Activated naive CD4-positive, alpha-beta T cell (primary cell): ENCODE measurements around the gene SUMO4.

ENCODE experiments used
- DNase-seq, 4 experiments: peaks; one replicate each; lab custom pipeline; 2025; lab: John Stamatoyannopoulos, UW

SUMO4 gene

DNA sequence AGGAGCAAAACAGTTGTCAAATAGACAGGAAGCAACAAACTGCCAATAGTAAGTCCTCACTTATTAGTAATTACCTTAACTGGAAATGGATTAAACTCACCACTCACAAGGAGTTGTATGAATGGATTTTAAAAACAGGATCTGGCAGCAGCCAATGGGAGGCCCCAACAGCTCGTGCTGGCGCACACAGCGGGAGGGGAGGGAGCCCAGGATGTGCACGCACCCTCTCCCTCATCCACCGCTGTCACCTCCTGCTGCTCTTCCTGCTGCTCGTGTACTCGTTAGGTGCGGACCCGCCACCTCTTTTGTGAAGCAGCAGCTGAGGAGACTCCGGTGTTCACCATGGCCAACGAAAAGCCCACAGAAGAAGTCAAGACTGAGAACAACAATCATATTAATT is at the start of gene SUMO4:
Gene SUMO4 (plus strand): TSS at position 213 of the 400 bp plus-strand sequence. CDS start 130 bp downstream, at position 343.
- no peak for DNase-seq

DNA sequence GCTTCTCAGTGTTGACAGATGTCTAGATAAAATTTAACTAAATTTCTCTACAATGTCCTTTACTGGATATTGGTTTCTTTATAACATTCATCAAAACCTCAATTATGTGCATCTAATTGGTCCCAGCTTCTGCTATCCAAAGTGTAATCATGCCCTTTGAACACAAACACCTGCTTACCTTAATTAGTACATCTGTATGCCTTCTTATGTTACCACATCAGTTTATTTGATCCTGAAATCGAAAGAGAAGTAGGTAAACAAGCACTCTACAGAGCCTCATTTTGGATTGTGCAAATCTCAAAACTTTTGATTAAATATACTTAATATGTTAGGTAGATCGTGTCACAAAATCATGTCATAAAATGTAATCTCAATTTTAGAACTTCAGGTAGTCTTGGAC is 46.1 kb upstream of the SUMO4 start:
- DNase-seq, result no peak

DNA sequence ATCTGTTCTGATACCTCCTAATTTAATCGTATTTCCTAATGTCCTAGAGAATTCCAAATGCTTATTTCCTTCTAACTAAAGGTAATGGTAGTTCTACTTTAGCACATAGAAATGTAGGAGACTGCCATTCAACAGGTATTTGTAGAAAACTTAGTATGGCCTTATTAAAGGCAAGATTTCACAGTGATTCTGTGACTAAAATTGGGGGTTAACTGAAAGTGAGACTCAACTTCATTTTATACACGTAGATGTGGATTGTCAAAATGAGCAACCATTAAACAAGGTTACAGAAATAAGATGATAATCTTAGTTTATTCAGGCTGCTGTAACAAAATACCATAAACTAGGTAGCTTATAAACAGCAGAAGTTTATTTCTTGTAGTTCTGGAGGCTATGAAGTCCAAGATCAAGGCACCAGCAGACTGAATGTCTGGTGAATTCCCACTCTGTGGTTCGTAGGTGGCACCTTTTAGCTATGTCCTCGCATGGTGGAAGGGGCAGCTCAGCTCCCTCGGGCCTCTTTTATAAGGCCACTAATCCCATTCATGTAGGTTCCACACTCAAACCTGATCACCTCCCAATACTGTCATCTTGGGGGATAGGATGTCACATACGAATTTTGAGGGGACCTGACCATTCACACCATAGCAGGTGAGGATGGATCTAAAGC is 43.8 kb upstream of the SUMO4 start:
- DNase-seq, result no peak

DNA sequence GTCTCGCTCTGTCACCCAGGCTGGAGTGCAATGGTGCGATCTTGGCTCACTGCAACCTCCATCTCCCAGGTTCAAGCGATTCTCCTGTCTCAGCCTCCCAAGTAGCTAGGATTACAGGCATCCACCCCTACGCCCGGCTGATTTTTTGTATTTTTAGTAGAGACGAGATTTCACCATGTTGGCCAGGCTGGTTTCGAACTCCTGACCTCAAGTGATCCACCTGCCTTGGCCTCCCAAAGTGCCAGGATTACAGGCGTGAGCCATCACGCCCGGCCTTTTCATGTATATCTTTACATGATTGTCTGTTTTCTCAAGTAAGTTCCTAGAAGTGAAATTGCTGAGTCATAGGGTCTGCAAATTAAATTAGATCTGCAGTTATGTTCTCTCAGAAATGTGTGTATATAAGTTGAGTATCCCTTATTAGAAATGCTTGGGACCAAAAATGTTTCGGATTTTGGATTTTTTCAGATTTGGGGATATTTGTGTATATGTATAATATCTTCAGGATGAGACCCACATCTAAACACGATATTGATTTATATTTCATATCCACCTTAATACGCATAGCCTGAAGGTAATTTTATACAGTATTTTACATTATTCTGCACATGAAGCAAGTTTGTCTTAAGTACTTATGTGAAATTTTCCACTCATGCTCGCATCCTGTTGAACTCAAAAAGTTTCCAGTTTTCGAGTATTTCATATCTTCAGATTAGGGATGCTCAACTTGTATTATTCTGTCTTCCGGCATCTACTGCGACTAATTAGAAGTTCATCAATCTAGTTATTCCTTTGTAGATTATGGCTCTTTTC is 42.1 kb upstream of the SUMO4 start:
- DNase-seq, result no peak

DNA sequence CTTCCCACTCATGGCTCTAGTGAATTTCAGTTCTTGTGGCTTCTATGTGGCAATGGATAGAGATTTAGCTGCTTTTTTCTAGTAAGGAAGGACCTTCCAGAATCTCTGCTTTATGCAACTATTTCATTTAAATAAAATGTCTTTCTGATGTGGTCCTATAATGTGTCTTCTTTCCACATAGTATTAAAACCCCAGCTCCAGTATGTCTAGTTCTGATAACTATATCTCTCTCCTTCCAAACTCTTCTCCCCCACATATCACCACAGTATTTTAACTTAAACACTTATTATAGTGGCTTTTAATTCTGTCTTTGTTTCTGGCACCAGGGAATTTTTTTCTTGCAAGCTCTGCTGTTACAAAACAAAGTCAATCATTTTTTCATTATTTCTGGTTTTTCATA is 40.6 kb upstream of the SUMO4 start:
- no peak for DNase-seq

DNA sequence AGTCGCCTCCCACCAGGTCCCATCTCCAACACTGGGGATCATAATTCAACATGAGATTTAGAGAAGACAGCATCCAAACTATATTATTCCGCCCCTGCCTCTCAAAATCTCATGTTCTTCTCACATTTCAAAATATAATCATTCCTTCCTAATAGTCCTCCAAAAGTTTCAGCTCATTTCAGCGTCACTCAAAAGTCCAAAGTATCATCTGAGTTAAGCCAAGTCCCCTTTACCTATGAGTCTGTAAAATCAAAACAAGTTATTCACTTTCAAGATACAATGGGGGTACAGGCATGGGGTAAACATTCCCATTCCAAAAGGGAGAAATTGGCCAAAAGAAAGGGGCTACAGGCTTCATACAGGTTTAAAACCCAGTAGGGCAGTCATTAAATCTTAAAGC is 39.5 kb upstream of the SUMO4 start:
- no peak for DNase-seq

DNA sequence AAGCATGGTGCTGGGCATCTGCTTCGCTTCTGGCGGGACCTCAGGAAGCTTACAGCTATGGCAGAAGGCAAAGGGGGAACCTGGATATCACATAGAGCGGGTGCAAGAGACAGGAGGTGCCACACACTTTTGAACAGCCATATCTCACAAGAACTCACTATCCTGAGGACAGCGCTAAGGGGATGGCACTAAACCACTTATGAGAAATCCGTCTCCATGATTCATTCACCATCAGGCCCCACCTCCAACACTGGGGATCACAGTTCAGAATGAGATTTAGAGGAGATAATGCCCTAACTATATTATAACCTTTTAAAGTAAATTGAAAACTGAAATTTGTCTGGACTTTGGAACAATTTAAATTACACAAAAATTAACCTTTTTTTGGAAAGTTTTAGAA is 37.8 kb upstream of the SUMO4 start:
- DNase-seq, result no peak

DNA sequence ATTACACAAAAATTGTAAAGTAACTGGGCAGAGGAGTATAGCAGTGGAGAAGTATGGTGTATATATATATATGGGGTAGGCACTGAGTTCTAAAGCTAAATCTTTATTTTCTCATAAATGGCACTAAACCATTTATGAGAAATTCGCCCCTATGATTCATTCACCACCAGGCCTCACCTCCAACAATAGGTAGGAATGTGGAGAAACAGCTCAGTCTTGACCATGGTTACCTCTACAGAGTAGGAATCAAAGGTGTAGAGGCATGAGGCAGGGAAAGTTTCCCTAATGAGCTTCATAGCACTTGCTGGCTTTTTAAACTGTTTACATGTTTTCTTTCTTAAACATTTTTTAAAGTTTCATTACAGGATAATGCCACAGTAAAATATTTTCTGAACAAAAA is 36.9 kb upstream of the SUMO4 start:
- DNase-seq, result no peak

DNA sequence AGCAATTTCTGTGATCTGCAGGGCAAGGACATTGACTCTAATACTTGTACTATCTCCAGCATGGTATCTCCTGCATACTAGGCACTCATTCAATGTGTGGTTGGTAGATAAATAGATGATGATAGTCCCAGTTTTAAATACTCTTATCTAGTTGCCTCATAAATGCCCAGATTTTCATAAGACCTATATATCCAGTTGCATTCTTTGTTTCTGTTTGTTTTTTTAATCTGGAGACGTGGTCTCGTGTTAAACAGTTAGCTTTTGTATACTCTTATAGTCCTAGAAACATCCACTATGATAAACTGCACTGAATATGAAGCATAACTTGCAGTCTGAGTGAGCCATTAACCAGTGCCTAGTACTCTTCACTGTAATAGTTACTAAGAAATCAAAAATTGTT is 35.5 kb upstream of the SUMO4 start:
- no peak for DNase-seq

DNA sequence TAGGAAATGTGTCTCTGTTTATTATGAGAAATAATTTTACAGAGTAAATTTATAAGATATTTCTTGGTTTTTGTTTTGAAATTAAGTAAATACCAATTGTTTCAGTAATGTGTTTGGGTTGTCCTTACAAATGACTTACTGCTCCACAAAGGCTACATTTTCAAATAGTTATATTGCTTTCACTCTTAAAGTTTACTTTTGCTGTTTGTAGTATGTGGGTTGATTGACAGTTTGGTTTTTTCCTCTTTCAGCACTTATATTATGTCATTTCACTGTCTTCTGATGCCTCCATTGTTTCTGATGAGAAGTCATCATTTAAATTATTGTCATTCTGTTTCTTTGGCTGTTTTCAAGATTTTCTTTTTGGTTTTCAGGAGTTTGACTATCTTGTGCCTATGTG is 34.9 kb upstream of the SUMO4 start:
- DNase-seq, result no peak

DNA sequence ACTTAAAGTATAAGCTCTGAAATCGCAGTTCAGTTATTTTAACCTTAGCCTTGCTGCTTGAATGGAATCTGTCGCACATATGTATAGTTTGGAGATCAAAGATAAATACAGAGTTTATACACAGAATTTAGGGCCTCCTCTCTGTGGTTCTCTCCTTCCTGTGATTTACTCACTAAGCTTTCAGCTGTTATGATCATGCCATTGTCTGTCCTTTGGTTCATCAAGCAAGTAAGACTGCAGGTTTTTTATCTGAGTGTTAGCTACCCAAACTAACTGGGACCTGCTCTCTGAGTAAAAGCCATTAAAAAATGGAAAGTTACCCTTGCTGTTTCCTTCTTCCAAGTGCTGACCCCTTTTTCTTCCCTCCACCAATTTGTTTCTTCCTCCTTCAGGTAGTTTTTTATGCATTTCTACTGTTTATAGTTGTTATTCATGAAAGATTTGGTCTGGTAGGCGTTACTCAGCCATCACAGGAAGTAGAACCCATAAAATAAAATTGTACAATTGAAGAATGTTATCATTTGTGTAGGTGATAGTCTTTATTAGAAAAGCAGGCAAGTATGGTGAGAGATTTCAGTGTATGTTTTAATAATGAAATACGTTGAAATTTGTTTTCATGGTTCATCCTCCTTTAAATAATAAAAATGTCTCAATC is 33.7 kb upstream of the SUMO4 start:
- no peak for DNase-seq

DNA sequence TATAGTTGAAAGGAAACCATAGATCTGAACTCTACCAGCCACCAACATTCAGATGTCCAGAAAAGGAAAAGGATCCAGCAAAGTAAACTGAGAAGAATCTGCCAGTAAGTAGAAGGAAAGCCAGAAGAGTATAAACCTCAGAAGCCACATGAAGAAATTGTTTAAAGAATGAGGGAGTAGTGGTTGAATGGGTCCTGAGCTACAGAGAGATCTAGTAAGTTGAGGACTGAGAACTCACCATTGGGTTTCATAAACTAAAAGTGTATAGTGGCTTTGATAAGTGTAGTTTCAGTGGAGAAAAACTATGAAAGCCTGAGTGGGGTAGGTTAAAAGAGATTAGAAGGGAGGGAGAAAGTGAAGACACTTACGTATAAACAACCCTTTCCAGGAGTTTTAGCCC is 32.0 kb upstream of the SUMO4 start:
- no peak for DNase-seq

DNA sequence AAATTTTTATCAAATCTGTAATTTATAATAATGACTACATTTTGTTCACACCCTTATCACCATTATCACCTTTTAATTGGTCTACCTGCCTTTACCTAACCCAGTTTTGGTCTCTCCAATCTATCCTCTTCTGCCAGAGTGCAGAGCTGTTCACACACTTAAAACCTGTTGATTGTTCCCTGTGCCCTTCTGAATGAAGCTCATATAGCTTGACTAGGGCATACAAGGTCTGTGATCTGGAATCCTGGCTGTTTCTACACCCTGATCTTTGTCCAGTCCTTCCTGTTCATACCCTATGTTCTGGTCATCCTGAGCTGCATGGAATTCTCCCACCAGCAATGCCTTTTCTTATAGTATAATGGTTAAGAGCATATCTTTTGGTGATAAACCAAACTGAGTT is 28.9 kb upstream of the SUMO4 start:
- no peak for DNase-seq

DNA sequence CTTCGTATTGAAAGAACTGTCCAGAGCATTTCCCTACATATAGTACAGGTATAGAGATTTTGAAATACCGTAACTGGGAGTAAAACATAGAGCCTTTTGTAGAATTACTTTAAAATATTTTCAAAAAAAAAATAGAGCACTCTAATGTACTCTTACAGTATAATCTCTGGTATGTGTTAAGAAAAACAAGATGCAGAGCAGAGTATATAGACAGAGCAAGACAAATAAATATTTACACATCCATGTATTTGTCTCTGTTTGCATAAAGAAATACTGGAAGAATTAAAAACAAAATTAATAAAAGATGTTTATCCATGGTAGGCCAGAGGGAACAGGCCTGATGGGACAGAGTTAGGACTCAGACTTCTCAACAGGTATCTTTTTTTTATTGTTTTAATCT is 28.0 kb upstream of the SUMO4 start:
- DNase-seq, result no peak

DNA sequence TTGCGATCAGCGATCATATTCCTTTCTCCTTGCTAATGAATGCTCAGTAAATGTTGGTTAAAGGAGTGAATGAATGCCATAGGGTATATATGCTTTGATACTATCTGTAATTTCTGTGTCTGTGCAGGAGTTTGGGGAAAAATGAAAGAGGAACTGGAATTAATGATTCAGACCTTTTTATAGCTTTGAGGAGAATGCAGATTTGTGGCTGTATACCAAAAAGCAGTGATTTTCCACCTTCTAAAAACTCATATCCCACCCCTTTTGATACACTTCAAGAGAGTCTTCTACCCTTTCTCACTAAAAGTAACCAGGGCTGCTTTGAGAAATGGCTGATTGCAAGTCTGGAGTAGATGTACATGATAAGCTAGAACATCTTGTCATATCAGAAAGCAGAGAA is 26.6 kb upstream of the SUMO4 start:
- no peak for DNase-seq

DNA sequence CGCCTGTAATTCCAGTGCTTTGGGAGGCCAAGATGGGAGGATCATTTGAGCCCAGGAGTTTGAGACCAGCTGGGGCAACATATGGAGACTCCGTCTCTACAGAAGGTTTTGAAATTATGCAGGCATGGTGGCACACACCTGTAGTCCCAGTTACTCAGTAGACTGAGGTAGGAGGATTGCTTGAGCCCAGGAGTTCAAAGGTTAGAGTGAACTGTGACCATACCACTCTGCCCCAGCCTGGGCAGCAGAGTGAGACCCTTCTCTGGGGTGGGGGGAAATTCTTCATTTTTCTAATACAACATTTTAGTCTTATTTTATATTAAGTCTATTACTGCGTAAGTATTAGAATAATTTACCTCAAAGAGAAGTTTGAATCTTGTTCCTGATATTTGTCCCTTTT is 20.1 kb upstream of the SUMO4 start:
- no peak for DNase-seq

DNA sequence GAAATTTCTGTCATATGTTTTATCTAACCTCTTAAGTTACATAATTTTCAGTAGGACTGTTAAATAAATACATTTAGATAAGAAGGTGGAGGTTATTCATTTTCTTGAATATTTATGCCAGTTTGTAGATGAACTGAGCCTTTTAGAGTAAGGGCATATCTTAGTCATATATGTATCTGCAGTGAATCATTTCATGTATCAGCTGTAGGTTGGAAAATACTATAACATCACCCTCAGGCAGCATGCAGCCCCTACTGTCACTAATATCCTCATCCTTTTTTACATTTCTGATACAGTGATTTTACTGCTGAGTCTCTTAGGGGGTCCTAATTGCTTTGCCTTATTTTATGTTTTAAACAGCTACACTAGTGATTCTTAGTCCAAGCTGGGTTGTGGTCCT is 19.5 kb upstream of the SUMO4 start:
- no peak for DNase-seq

DNA sequence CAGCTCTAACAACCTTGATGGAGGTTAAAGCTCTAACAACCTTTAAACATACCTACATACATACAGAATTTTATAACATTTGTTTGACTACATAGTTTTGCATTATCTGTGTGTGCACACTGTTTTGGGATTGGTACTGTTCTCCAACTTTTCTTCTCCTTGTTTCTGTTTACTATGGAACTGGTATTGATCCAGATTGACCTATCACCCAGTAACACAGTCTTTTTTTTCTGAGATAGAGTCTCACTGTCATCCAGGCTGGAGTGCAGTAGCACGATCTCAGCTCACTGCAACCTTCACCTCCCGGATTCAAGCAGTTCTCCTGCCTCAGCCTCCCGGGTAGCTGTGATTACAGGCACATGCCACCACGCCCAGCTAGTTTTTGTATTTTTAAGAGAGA is 16.7 kb upstream of the SUMO4 start:
- DNase-seq, result no peak

DNA sequence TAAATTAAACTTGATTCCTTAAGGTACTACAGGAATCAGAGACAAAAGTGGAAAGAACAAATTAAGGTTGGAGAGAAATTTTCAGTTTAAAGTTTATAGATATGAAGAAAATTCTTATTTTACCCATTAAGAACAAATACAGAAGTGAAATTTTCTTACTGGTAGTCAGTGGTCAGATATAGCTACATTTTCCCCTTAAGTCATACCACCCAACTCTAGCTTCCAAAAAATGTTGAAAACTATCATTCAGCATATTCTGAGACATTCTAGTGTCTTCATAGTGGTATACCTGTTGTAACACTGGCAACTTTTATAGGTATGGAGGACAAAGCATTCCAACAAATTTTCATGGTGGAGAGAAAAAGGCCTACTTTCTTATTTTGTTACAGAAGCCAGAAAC is 15.6 kb upstream of the SUMO4 start:
- DNase-seq, result no peak

DNA sequence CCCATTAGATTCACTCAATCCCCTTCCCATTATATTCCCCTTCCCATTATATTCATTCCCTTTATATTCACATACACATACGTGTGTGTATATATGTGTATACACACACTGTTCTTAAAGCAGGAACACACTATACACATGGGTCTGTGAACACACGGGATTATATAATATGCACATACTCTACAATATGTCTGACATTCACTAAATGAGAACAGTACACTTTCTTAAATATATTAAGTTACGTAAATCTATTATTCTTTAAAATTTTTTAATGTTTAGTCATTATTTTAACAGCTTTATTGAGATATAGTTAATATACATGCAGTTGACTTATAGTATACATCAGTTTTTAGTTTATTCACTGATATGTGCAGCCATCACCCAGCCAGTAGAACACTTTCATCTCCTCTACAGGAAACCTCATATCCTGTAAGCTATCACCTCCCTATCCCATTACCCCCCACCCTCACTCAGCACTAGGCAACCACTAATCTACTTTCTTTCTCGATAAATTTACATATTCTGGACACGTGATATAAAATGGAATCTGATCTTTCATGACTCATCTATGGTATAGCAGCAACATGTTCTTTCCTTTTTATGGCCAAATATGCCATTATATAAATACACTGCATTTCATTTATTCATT is 13.9 kb upstream of the SUMO4 start:
- DNase-seq, result no peak

DNA sequence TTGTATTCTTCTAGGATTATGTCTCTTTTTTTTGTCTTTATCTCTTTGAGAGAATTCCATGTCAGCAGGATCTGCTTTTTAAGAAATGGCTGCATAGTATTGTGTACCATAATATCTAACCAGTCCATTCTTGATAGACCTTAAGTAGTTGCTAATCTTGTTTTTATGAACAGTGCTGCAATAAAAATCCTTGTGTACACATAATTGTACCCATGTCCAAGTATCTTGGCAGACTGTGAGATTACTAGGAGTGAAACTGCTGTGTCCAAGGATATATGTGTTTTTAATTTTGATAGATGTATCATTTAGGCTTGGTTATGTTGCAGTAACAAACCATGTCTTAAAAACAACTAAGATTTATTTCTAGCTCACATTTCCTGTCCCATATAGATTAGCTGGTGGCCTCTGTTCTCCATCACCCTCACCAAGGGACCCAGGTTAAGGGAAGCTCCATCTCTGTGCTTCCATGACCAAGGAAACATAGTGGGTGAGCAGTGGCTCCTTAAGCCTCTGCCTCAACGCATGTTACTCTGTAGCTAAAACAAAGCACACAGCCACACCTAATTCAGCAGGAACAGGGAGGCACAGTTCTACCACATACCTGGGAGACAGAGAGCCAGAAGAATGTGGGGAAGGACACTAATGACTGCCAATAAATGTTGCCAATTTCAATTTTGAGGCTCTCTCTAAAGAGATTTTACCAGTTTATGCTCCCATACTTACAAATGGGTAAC is 12.1 kb upstream of the SUMO4 start:
- DNase-seq, result no peak
